Superior temporal gyrus (tissue), 1 donor: ENCODE results near the gene NOL9.
A peak's percentile ranks its signal among the peaks of the same experiment; 100 is the strongest.
"Not testable (repeated sequence)": the region's sequence is repeated elsewhere in the genome, so short reads cannot be mapped to it uniquely, and the experiment has no call there.

Experiments
- DNase-seq: peaks from one replicate; pipeline ENCODE4 v3.0.0-alpha.2; 2016; ENCODE audit errors: extremely low spot score

The NOL9 gene

DNA sequence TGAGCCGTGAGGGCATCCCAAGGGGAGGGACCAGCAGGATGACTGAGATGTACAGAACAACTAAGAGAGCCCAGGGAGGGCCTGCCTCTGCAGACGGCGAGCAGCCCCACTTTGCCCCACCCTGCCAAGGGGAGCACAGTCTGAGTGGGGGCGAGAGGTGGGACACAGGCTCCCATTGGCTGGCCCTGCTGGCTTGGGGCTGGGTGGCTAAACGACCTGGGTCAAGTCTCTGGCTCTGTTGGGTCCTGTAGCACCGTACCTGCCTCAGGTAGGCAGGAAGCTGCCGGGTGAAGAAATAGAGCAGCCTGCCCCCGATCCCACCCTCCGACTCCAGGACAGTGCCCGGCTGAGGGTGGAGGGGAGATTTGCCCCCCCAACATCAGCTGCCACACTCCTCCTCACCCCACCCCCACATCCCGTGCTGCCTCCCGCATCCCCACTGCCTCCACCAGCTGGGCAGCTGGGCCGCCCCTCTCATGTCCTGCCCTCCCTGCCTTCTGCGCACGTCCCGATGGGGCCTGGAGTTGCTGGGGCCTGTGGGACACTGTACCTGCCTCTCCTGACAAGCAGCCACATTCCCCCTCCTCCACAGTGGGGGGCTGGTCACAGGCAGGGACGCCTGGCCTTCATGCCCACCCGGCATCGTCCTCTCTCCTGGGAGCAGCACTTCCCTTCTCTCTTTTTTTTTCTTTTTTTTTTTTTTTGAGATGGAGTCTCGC, 50.3 kb downstream of the NOL9 start:
- DNase-seq = no peak

DNA sequence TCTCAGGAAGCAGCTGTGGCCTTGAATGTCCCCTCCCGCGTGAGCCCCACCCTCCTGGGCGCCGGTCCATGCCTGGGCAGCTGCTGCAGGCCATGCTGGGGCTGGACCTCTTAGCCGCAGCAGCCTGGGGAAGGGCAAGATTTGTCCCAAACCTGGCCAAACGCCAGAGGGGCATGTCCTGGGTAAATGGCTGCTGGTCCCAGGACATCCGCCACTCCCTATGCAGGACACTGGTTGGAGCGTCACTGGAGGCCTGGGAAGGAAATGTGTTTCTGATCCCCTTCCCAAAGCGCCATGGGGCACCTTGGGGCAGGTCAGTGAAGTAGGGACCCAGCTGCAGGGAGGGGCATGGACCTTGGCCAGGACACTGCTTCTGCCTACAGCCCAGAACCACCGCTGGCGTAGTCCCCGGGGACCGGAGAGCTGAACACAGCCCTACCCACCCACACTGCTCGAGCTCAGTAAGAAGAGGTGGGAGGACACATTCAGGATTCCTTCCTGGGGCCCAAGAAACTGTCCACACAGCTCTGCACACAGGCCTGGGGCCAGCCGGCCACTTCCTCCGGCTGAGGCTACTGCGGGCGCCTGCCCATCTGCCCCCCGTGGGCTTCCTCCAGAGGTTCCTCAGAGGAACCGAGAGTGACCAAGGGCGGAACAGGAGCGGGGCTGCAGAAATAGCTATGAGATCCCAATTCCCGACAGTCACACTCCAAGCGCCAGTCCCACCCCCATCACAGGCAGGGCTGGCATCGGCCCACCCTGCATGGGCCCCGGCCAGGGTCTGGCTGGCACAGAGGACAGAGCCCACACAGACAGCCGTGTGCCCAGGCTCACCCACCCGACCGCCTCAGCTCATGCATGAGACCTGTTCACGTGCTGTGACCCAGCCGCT, 52.1 kb downstream of the NOL9 start:
- no peak for DNase-seq

DNA sequence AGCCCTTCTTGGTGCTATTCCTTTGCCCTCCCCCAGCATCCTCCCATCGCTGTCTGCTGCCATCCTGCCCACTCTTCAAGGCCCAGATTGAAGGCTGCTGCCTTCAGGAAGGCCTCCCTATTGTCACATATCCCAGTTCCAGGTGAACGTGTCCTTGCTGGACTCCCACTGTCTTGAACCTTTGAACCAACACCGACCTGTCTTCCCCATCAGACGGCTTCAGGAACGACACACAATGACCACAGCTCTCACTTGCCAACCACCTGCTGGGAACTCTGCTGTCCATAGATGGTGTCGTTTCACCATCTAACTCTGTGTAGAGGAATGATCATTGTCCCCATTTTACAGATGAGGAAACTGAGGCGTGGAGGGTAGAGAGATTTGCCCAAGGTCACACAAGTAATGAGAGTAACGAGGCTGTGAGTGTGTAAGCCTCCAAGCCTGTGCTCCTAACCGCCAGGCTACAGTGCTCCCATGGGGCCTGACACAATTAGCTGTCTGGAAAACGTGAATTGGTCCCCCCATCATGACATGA, 53.0 kb downstream of the NOL9 start:
- no peak for DNase-seq

GRCh38 chr1:6500544-6501278, 53.6 kb downstream of the NOL9 start:
- DNase-seq = no peak

- no peak for DNase-seq
Measured at GRCh38 chr1:6499296-6499695, 55.0 kb downstream of the NOL9 start.

DNA sequence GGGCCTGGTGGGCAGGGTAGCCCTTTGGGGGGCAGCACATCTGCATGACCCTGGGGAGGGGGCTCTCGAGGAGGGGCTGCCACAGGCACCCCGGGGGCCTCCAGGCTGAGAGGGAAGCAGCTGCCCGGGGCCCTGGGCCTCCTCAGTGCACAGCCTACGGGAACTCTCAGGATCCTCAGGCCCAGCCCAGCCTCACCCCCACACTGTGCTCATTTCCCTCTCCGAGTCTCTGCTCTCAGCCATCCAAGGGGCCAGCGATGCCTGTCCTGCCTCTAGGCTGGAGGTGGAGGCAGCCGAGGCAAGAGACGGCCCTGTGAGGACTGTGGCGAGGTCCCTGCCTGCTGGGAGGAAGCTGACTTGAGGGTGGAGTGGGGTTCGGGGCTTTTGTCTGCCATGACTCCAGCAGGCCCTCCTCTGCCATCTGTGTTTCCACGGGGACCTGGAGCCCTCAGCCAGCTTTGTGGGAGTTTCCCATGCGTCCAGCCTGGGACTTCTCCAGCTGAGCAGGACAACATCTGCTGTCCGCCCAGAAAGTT, 55.7 kb downstream of the NOL9 start:
- DNase-seq = no peak

GRCh38 chr1:6497867-6498575, 56.3 kb downstream of the NOL9 start:
- no peak for DNase-seq

DNA sequence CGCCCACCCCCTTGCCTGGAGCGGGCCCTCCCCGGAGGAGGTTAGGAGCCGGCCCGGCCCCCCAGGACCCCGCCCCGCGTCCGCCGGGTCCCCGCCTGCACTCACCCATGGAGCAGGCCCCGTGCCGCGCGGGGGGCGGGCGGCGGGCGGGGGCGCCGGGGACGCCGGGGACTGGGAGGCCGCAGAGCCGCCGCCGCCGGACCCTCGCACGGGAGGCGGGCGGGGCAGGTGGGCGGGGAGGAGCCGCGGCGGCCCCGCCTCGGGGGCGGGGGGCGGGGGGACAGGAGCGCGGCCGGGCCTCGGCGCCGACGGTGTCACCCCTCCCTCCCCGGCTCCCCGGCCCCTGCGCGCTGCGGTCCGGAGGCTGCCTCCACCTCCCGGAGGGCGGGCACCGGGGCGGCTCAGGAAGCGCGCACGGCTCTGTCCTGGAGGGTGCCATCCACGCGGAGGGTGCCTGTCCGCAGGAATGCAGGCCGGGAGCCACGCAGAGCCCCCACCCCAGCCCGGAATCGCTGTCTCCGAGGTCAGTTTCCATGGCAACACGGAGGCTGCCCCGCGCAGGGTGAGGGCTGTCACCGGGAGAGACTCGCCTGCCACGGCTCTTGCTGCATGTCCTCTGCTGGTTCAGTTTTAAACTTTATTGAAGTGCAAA, 57.0 kb downstream of the NOL9 start:
- DNase-seq = no peak

DNA sequence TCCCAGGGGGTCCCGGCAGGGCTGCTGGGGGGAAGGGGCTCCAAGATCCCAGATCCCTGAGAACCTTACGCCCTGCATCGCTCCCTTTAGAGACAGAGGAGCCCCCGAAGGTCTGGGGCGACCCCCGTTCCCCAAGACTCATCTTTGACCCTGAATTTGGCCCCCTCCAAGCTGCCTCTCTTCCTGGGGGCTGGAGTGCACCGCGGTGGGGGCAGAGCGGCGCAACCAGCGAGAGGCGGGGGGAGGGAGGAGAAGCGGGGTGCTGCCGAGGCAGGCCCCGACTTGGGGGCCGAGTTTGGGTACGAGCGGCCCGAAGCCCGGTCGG, 57.5 kb downstream of the NOL9 start:
- no peak for DNase-seq

DNA sequence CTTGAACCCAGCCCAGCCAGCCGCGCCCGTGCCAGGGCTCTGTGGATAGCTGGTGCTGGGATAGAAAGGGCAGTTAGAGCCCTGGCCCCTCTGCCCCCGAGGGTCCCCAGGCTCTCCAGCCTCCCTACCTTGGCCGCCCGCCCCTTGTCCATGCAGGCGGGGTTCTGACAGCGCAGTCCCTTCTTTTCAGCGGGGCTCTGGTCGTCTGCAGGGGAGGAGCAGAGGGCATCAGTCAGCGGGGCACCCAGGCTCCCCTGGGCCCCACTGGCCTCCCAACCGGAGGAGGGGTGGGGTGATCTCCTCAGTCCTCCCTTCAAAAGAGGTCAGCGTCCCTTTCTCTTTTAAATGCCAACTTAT, 58.0 kb downstream of the NOL9 start:
- no peak for DNase-seq

DNA sequence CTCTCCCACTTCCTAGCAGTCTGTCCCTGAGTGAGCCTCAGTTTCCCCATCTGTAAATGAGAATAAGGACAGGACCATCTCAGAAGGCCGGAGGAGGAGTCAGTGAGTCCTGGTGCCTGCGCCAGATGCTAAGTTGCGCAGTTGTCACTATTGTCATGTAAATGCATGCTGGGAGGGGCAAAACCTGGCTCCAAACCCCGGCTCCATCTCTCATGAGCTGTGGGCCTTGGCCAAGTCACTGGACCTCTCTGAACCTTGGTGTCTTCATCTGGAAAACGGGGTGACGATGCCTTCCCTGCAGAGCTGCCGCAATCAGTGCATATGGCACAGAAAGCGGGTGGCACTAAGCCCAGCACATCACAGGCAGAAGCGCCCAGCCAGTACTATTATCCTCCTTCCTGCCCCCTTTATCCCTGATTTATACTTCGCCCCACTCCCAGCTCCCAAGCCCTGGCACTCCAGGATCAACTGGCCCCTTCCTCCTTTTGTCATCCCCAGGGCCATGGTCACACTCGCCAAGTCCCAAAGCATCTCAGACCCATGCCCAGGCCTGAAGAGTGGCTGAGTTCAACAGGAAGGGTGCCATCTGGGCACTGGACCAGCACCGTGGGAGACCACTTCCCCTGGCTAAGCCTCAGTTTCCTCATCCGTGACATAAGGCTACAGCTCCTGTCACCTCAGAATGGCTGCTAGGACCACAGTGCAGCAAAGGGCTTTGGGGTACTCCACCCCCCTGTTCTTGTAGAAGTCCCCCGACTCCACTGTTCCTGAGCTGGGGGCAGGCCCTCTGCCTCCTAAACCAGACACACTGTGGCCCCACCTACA, 58.6 kb downstream of the NOL9 start:
- no peak for DNase-seq

DNA sequence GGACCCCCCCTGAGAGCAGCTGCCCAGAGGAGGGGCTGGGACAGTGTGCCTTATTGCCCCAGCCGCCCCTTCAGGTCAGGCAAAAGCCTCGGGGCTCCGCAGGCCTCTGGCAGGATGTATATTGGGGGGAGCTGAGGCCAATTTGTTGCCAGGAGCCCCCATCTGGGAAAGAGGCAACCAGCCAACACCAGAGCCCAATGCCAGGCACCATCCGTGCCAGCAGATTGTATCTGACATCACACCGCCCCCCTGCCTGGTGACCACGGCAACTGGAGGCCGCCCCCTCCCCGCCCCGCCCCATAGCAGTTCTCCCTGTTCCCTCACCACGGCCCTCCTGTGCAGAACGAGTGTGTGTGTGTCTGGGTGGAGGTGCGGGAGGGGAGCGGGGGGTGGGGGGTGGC, 59.3 kb downstream of the NOL9 start:
- no peak for DNase-seq

DNA sequence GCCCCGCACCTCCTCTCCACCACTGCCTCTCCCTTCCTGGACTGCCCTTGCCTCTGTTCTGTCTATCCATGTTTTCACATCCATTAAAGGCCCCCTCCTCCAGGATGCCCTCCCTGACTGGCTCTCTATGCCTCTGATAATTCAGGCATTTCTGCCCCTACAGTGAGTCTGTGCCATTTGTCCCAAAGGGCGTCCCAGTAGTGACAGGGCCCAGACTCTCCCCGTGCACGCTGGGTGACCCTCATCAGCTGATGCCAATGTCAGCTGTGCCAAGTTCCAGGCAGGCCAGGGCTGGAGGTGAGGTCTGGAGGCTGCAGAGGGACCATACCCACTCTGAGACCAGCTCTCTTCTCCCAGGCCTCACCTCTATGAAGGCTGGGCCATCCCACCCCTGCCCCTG, 59.7 kb downstream of the NOL9 start:
- no peak for DNase-seq

DNA sequence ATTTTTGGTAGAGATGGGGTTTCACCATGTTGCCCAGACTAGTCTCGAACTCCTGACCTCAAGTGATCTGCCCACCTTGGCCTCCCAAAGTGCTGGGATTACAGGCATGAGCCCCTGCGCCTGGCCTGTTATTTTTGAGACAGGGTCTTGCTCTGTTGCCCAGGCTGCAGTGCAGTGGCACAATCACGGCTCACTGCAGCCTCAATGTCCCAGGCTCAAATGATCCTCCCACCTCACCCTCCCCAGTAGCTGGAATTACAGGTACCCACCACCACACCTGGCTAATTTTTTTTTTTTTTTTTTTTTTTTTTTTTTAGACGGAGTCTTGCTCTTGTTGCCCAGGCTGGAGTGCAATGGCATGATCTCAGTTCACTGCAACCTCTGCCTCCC, 60.5 kb downstream of the NOL9 start:
- not testable (repeated sequence) for DNase-seq

DNA sequence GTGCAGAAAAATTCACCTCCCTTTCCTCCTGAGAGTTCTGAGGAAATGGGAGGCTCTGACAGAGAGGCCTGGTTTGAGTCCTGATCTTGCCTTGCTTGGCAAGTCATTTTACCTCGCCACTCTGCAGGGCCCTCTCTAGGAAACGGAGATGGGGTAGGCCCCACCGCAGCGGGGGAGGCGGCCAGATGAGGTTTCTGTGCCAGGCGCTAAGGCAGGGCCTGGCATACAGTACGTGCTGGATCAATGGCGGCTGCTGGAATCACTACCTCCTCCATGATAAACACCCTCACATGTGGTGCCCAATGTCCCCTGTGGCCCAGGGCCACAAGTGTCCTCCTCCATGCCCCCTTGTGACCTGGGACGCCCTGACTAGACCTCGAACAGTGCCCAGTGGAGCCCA, 62.3 kb downstream of the NOL9 start:
- DNase-seq = no peak

DNA sequence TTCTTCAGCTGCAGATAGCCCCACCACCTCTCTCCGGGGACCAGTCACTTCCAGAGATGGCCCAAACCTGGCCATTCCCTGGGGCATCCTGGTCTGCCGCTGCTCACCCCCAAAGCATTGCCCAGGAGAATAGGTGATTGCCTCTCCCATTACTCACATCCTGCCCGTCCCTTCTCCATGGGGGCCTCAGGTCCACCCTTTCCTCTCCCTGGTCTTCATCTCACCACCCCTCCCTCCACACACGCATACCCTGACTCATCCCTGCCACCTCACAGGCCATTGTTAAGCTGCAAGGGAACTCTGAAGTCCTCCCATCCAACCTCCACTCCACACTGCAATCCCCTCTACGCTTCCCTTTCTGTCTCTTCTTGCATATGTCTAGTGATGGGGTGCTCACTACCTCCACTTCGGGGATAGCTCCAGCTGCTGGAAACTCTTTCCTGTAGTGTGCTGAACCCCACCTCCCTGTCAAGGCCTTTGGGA, 62.8 kb downstream of the NOL9 start, which contains the start of gene PLEKHG5:
PLEKHG5 (minus strand) TSS at position 188 of the 483 bp plus-strand sequence. CDS start 14,096 bp downstream, outside the sequence.
- no peak for DNase-seq

DNA sequence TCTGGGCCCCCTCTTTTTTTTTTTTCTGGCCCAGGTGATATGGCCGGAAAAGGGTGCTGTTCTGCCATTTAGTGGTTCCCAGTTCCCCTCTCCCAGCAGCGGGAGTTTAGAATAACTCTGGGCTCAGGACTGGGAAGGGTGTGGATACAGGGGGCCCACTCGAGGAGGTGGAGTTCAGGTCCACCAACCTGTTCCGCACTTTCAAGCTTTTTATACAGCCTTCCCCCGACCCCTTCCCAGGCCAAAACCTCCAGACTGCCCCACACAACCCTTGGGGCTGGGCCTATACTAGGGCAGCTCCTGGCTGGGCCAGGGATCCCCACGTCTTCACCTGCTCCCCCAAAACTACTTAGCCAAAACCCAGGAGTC, 63.2 kb downstream of the NOL9 start:
- no peak for DNase-seq

GRCh38 chr1:6490181-6491080, 63.9 kb downstream of the NOL9 start:
- DNase-seq = no peak

- DNase-seq = peak; percentile 64
Measured at GRCh38 chr1:6489799-6490180, 64.5 kb downstream of the NOL9 start.
